ENCODE data around the gene ROS1.

Gene ROS1

DNA sequence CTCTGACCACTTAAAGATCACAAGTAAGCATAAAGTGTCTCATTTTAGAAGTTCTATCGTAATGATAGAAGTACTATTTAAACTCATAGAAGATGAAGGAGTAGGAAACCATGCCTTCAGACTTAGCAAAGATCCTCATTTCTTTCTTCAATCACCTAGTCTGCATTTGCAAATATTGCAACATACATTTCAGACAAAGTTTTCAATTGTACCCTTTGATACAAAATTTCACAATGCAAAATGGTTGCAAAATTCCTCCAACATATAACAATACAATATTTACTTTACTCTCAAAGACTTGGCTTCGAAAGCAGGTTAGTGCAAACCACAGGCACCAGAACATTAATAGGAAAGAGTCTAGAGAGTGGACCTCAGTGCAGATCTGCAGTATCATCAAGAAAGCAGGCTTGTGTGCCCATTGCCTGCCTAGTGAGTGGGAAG, 16.1 kb upstream of the ROS1 start:
- DNase-seq (ENCODE audit: low read depth in 2 of 2) = no peak

DNA sequence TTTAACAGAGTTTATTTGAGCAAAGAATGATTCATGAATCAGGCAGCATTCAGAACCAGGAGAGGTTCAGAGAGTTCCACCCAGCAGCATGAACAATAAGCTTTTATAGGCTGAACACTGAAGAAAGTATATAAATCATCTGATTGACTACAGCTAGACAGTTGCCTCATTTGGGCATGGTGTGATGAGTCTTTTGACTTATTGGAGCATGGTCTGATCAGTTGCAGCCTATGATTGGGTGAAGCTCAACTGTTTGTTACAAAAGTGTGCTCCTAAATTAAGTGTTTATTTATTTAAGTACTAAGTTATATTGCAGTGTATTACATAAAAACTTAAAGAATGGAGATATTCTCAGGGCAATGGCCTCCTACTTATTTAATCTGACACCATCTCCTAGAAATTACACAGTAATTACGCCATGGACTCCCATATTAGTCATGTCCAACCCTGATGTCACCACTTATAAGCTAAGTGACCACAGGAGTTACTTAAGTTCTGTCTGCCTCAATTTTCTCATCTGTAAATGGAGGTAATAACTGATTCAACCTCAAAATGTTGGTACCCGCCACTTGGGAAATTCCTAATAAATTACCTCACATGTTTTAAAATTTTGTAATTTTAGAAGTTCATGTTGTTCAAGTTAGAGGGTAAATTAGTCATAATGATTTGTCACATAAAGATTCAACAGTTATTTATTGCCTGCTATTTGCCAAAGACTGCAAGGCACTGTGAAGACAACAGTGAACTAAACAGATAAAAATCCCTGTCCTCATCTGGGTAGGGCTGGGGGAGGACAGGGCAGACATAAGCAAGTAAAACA, 15.2 kb upstream of the ROS1 start:
- no peak for DNase-seq (ENCODE audit: low read depth in 2 of 2)

- DNase-seq (ENCODE audit: low read depth in 2 of 2) = no peak
These were observed 6.5 kb upstream of the ROS1 start for GRCh38 chr6:117432273-117432672.

DNA sequence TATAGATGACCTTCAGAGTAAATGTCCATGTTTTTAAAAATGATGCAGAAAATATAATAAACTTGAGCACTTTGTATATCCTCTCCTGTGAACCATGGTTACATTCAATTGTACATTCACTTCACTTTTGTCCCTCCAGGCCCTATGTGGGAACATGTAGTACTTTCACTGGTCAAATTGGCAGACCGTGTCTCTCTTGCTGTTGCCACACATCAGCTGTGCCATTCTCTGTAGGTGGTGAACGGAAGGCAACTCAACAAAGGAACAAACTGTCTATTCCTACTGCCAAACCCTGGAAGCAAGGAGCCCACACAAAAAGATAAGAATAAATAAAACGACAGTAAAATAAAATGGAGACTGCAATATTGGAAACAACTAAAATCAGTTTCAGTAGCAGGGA, 2.0 kb downstream of the ROS1 start:
- DNase-seq (ENCODE audit: low read depth in 2 of 2) = no peak

DNA sequence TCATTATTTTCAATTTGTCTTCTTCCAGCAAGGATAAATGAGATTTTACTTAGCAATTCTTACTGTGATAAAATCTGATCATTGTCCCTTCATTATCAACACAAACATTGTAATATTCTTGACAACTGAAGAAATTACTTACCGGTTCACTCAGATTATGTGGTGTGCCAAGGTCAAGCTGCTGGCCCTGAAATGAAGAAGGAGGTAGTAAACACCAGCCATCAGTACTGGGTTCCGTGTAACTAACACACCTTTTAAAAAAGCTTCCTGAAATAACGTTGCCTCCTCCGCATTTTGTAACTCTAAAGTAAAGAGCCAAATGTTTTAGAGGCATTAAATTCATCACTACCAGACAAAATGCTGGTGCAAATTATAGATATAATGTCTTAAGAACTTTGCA, 7.4 kb downstream of the ROS1 start:
- DNase-seq (ENCODE audit: low read depth in 2 of 2) = no peak

- DNase-seq (ENCODE audit: low read depth in 2 of 2) = no peak
These were observed 7.9 kb downstream of the ROS1 start for GRCh38 chr6:117417851-117418250.

DNA sequence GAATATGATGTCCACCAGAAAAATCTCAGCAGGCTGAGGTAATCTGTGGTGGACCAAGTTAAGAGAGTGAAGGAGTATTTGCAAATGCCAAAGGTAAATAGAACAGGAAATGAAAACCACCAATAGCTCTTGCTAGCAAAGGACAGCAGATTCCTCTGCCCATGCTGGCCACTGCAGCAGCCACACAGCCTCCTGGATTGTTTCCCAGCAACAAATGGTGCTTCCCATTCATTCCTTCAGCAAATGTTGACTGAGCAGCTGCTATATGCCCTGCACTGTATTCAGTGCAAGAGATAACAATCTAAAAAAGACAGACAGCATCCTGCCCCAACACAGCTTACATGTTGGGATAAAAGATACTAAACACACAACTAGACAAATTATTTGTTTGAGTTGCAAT, 11.0 kb downstream of the ROS1 start:
- DNase-seq (ENCODE audit: low read depth in 2 of 2) = no peak

GRCh38 chr6:117411474-117411873, 14.3 kb downstream of the ROS1 start:
- DNase-seq (ENCODE audit: low read depth in 2 of 2) = no peak

DNA sequence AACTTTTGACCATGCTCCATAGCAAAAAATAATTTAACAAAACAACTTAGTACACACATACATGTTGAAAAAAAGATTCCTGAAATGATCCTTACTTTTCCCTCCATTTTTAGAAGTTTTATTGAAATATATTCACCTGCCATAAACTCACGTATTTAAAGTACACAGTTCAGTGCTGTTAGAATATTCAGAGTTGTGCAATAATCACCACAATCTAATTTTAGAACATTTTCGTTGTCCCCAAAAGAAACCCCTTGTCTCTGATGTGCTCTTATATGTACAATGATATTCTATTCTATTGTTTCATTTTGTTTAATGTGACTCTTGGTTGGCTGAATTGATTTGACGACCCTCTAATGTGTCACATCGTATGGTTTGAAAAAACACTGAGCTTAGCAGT, 15.9 kb downstream of the ROS1 start:
- no peak for DNase-seq (ENCODE audit: low read depth in 2 of 2)

- no peak for DNase-seq (ENCODE audit: low read depth in 2 of 2)
These were observed 16.3 kb downstream of the ROS1 start for GRCh38 chr6:117409420-117409819.

DNA sequence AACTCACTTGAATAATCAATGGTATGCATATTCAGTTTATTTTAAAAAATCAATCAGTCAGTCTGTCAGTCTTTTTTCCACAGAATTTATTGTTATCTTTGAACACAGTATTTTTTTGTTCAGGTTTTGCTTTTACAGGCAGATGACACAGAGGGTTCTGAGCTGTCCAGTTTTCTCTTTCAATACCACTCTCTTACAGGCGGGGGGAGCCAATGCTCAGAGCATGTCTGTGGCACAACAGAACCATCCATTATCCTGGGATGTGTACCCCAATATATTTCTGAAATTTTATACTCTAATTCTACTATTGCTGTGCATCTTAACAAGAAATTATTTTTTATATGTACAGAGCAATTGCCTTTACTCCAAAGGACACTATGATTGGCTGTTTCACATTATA, 21.2 kb downstream of the ROS1 start:
- DNase-seq (ENCODE audit: low read depth in 2 of 2) = no peak

DNA sequence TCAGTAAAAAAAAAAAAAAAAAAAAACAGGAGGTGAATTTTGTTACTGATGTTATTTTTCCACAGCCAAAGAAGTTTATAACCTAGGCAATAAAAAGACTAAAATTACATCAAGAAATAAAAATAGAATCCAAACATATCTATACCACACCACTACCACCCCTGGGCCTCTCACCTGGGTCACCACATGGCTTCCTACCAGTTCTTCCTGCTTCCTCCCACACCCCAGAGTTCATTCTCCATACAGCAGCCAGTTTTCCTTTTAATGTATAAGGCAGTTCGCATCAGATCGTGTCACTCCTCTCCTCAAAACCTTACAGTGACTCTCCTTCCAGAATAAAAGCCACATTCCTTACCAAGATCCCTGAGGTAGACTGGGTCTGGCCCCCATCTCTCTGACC, 23.9 kb downstream of the ROS1 start:
- no peak for DNase-seq (ENCODE audit: low read depth in 2 of 2)

DNA sequence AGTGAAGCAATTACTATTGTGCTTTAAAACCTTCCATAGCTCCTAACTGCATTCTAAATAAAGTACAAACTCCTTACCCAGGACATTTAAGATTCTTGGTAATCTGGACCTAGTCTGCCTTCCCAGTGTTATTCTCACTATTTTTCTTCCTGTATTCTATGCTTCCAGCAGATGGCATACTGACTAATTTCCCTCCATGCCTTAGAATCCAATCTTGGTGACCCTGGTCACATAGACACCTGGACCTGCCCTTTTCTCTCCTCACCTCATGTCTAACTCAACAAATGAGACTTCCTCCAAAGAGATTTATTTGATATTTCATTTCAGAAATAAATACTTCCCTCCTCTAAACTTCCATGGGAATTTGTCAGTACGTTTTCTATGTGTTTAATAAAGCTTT, 25.8 kb downstream of the ROS1 start:
- no peak for DNase-seq (ENCODE audit: low read depth in 2 of 2)

- no peak for DNase-seq (ENCODE audit: low read depth in 2 of 2)
These were observed 26.6 kb downstream of the ROS1 start for GRCh38 chr6:117399126-117399525.

GRCh38 chr6:117397536-117398227, 28.1 kb downstream of the ROS1 start:
- DNase-seq (ENCODE audit: low read depth in 2 of 2) = no peak

DNA sequence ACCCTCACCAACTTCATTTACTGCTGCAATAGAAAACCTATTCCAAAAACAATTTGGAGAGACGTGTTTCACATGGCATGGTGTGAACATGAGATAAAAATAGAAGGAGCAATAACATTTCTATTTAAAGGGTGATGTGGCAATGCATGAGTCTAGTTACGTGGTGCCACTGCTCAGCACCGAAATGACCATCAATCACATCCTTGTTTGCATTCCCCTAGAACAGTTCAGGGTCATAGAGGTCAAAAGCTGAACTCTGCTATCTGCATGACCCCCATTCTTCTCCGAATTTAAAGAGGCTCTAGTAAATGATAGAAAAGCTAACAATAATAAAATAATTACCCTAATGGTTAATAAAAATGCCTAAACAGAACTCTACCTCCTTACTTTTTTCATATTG, 29.5 kb downstream of the ROS1 start:
- no peak for DNase-seq (ENCODE audit: low read depth in 2 of 2)

DNA sequence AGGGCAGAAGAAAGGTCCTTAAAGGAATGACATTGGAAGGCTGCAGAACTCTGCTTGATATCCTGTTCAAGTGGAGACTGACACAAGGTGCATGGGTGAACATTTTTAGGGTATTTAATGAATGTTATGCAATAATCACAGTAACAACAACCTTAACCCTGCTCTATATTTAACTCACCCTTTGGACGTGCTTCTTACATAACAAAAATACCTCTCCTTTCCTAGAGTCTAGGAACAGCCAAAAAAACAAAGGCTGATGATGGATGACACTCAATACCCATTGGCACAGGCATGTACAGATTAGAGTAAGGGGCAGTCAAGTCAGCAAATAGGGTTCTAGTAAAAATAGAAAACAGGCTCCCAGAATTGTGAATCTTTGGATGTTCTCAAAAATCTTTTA, 30.6 kb downstream of the ROS1 start:
- DNase-seq (ENCODE audit: low read depth in 2 of 2) = no peak

DNA sequence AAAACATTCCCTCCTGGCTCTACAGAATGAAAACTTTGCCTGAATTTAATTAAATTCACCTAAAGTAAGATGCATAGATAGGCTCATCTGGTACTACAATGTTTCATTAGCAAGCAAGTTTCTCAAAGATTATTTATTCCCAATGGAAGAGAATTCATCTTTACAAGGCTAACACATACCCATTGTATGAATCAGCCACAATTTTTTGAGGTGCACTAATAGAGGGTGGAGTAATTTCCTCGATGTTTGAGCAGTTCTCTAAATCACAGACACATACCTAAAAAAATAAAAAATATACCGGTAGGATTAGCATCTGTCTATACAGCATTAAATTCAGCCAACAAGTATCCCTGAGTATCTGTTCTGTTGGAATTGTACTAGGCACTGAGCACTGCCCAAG, 32.7 kb downstream of the ROS1 start:
- DNase-seq (ENCODE audit: low read depth in 2 of 2) = no peak

- DNase-seq (ENCODE audit: low read depth in 2 of 2) = no peak
These were observed 33.7 kb downstream of the ROS1 start for GRCh38 chr6:117391874-117392583.

DNA sequence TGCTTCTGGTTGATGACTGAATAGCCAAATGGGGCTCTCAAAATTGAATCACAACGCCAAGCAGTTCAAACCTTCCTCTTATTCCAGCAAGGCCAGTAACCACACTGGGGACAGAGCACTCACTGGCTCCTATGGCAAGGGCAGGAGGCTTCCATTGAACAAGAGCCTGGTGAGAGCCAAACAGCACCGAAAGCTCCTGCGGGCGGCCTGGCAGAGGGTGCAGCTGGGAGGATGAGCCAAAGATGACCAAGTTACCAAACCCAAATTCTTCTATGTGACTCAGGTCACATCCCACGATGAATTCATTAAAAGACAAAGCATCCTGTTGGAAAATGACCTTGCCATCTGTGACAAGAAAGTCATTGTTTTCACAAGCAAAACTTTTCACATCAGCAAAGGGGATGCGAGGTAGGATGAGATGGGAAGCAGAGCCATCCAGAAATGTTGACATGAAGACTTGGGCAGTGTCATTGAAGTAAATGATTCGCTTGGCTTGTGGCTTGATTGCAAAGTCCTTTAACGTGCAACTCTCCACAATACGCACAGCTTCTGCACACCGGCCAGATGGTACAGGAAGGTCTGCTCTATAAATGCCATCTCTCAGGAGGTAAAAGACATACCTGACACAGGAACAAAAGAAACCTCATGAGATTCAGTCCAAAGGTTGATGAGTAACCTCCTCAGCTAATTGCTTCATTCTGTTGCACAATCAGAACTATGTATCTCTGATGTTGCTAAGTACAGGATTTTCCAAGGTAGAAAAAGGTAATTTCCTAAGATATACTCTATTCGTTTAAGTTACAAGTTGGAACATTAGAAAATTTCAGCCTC, 36.3 kb downstream of the ROS1 start:
- DNase-seq (ENCODE audit: low read depth in 2 of 2) = no peak

- DNase-seq (ENCODE audit: low read depth in 2 of 2) = no peak
These were observed 38.2 kb downstream of the ROS1 start for GRCh38 chr6:117387454-117387974.

DNA sequence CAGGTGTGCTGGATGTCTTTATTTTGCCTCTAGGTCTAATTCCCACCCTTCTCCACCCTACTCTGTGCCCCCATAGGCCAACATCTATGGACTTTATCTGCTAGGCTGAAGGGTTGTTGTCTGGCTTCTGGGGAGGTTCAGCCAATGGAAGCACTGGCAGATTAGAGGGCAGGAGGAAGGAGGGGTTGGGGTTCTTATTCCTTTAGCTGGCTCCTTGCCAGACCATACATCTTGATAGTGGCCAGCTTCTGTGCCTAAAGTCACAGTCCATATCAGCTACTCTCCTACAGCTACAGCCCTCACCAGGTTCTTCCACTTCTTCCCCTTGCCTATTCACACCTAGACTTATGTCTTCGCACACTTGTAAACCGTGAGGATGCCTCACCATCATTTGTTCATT, 41.1 kb downstream of the ROS1 start:
- no peak for DNase-seq (ENCODE audit: low read depth in 2 of 2)
